Adrenal gland (tissue), 12 donors: ENCODE data around the gene RELA. TPM values are rescaled to one million over a fixed set of nuclear protein-coding genes. Genes with fewer than 3 reads are reported as not detected.

Source experiments
- DNase-seq, 7 donors: peaks; one replicate each; pipeline ENCODE4 v3.0.0-alpha.2; 2019 to 2020
- H3K27ac ChIP-seq, 5 donors: fragments of 200-600 bp; sonication (generic) in 4 of 5; 1 replicate in 3 of 5; 2 replicates in 2 of 5; pipeline versions ENCODE4 v1.5.1 to v1.8.0; 2016 to 2020; ENCODE audit warnings: mild to moderate bottlenecking in 1 of 5
- H3K27me3 ChIP-seq: fragments of 200-600 bp; 2 replicates; pipeline ENCODE4 v1.8.0; 2021
- H3K36me3 ChIP-seq, 2 donors: fragments of 200-600 bp; replicated peaks in 1 of 2; 1 replicate in 1 of 2; 2 replicates in 1 of 2; pipeline versions ENCODE4 v1.5.1 to v1.8.0; 2018 to 2022
- H3K4me1 ChIP-seq, 2 donors: fragments of 200-600 bp; replicated peaks in 1 of 2; 1 replicate in 1 of 2; 2 replicates in 1 of 2; pipeline versions ENCODE4 v1.5.1 to v1.8.0; 2018 to 2021
- H3K4me3 ChIP-seq, 4 donors: fragments of 200-600 bp; sonication (generic) in 3 of 4; one replicate each; pipeline ENCODE4 v1.5.1; 2016 to 2018
- H3K9me3 ChIP-seq, 3 donors: fragments of 200-600 bp; sonication (generic) in 1 of 3; replicated peaks in 1 of 3; 1 replicate in 2 of 3; 2 replicates in 1 of 3; pipeline versions ENCODE4 v1.5.1 to v1.8.0; 2016 to 2021
- POLR2A ChIP-seq, 2 donors: fragments of 450-650 bp; IDR thresholded peaks; one replicate each; pipeline ENCODE4 v1.6.1; 2017; ENCODE audit warnings: antibody characterized with exemption in 2 of 2, mild to moderate bottlenecking in 2 of 2, moderate library complexity in 1 of 2
- WGBS, 4 donors: extraction: QIAGEN DNeasy Blood & Tissue Kit in 2 of 4; methylation state at CpG; one replicate each; pipeline versions ENCODE4 v1.1.5 to v1.1.7; 2013 to 2017; 5-methylcytosine and 5-hydroxymethylcytosine counted together
- intact Hi-C, 2 donors: fragments of 100-400 bp; cut with DNase I; formaldehyde crosslinking; loops; one replicate each; pipeline versions ENCODE4 v1.14.1 to v1.15.0; 2022 to 2023
- polyA plus RNA-seq, 3 donors: library from polyadenylated mRNA; stranded (reverse); fragments of 200-250 nt in 2 of 3; fragments of 350-450 nt in 1 of 3; fragmentation: Illumina TruSeq in 1 of 3; extraction: RNeasy Lipid Tissue Mini Kit (QIAGEN cat#74804) in 1 of 3; gene quantifications; one replicate each; pipeline ENCODE4 v1.2.3, GENCODE V29; 2013 to 2014
- total RNA-seq, 9 donors: library from RNA; depleted of rRNA in 4 of 9; stranded (reverse); fragments of >200 nt in 4 of 9; fragments of 120-200 nt in 1 of 9; fragmentation: NEBNext Ultra II Directional in 1 of 9; extraction: Animal tissue kit (Norgen Biotek cat#: 25700) in 1 of 9; gene quantifications; one replicate each; pipeline versions ENCODE4 v1.1.0 to v1.2.4, GENCODE V29; 2013 to 2023
- TF ChIP-seq, protein P1 (sequence below), 6 experiments: fragments of 450-650 bp in 4 of 6; fragments of 200-600 bp in 2 of 6; sonication (generic) in 1 of 6; IDR thresholded peaks; 1 replicate in 5 of 6; 2 replicates in 1 of 6; pipeline versions ENCODE4 v1.5.1 to v1.8.0; 2016 to 2021; ENCODE audit warnings: antibody characterized with exemption in 6 of 6, mild to moderate bottlenecking in 2 of 6, moderate library complexity in 1 of 6
- donor health status: healthy with polysubstance abuse.
- donor health status: Bipolar disorder and iron deficiency.
- donor health status: DM: yes; HTN: yes; CAD: no.
- donor health status: DM: no; HTN: no; CAD: no.
- donor health status: DM: no; HTN: no; CAD: no.
- donor health status: DM: yes; HTN: yes; CAD: no.

Gene RELA
- total and polyA plus RNA-seq, 12 donors: 19.3 to 76.2 (median 64.1) TPM

GRCh38 chr11:65615950-65616574, 46.7 kb downstream of the RELA start:
- no peaks in the 10 kb centered on the region for H3K27me3 ChIP-seq
- peaks cover 21 to 34% of the 10 kb centered on the region in 2 donors for H3K4me1 ChIP-seq
- WGBS, 4 donors: 0 to 2% (median 0%) methylated on average over 1 to 50 of the region's 50 CpGs
- H3K27ac ChIP-seq: peak overlapping the region; percentile 79 to 93 (median 85)
- peak overlapping the region; percentile 62 to 85 (median 76) for H3K4me3 ChIP-seq
- TF ChIP-seq, protein P1, sequence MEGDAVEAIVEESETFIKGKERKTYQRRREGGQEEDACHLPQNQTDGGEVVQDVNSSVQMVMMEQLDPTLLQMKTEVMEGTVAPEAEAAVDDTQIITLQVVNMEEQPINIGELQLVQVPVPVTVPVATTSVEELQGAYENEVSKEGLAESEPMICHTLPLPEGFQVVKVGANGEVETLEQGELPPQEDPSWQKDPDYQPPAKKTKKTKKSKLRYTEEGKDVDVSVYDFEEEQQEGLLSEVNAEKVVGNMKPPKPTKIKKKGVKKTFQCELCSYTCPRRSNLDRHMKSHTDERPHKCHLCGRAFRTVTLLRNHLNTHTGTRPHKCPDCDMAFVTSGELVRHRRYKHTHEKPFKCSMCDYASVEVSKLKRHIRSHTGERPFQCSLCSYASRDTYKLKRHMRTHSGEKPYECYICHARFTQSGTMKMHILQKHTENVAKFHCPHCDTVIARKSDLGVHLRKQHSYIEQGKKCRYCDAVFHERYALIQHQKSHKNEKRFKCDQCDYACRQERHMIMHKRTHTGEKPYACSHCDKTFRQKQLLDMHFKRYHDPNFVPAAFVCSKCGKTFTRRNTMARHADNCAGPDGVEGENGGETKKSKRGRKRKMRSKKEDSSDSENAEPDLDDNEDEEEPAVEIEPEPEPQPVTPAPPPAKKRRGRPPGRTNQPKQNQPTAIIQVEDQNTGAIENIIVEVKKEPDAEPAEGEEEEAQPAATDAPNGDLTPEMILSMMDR (IDR thresholded peaks at IDR 0.05): no peak
- no peak for TF ChIP-seq POLR2A (IDR thresholded peaks at IDR 0.05)
- peak in 3 of 7 donors; percentile 50 to 74 (median 64) for DNase-seq
- H3K9me3 ChIP-seq: no peaks in the 10 kb centered on the region
- intact Hi-C loops: no loop called here
- peaks cover 0 to 38% of the 10 kb centered on the region in 2 donors for H3K36me3 ChIP-seq

DNA sequence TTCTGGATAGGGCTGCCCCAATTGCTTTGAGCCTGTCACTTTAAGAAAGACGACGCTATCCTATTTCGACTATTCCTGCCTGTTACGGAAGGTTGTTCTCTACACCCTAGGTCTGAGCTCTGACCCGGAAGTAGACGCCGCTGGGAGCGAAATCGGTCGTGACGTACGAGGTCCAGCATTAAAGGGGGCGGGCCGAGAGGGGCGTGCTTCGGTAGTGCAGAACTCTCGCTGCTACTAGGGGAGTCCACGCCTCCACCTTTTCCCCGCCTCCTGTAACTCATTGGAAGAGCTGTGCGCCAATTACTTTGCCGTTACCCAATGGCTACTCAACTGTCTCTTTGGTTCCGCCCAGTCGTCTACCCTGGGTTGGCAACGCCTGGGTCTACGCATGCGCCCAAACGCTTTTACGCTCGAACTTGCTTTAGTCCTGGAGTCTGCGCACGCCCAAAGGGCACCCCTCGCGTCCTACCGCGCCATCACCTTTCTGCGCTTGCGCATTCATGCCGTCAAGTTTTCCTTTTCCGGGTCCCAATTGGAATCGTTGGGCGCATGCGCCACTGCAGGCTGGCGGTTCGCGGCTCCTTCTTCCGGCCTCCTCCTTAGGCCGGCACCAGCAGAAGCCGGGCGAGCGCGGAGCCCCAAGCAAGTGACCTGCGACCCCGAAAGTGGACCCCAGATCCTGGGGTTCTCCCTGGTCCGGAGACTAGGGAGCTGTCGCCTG, 47.3 kb downstream of the RELA start, which contains the start of gene PCNX3:
Gene PCNX3, plus strand, starts transcription at position 548 of the 721 bp plus-strand sequence. CDS start 536 bp downstream, outside the sequence.
- Histone ChIP-seq H3K36me3 (peaks cover 0 to 31% of the 10 kb centered on the region in 2 donors), H3K4me1 (peaks cover 21 to 41% of the 10 kb centered on the region in 2 donors), H3K4me3 (peak within 1 kb of the TSS; percentile 62 to 91 (median 86)), H3K9me3 (no peaks in the 10 kb centered on the region), H3K27ac (peak within 1 kb of the TSS; percentile 81 to 95 (median 89)), H3K27me3 (no peaks in the 10 kb centered on the region)
- WGBS, 4 donors: 0 to 1% (median 0%) methylated on average over 32 to 55 of the region's 55 CpGs
- intact Hi-C loops: no loop called here
- DNase-seq: peak; percentile 100
- TF ChIP-seq, protein P1 (IDR thresholded peaks at IDR 0.05): no peak
- TF ChIP-seq POLR2A (IDR thresholded peaks at IDR 0.05): peak; percentile 10 to 68

DNA sequence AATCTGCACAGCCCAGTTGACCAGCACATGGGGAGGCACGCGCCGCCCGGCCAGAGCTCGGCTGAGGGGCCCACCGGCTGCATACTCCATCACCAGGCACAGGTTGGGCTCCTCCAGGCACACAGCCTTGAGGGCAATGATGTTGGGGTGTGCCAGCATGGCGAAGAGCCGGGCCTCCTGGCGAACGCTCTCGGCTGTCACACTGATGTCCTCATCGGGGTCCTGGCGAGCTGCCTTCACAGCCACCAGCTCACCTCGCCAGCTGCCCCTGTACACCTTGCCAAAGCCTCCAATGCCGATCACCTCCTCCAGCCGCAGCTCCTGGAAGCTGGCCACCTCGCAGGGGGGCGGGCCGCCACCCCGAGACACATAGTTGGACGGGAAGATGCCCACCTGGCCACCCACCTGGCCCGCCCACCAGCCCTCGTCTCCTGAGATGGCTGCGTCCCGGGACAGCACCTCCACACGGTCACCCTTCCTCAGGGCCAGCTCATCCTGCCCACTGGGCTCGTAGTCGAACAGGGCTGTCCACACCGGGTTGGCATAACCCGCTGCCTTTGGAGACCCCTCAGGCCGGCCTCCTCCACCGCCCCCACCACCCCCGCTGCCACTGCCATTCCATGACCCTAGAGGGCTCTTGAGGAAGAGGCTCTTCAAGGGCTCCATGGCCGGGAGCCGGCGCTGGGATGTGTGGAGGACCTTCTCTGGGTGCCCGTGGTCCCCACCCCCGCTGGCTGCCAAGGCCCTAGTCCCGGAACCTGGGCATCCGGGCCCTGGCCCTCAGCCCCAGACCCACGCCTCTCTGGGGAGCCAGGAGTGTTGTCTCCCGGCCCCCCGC, 49.4 kb downstream of the RELA start:
- TF ChIP-seq, protein P1 (IDR thresholded peaks at IDR 0.05): no peak
- TF ChIP-seq POLR2A (IDR thresholded peaks at IDR 0.05): no peak
- WGBS, 4 donors: 14 to 38% (median 16%) methylated on average over 5 to 43 of the region's 43 CpGs; no CpG with 5 or more reads in 1 of the 4 donors
- peak overlapping the region; percentile 37 to 90 (median 52) for H3K4me3 ChIP-seq
- no peaks in the 10 kb centered on the region for H3K9me3 ChIP-seq
- intact Hi-C loops: loop anchor here in 1 of 2 donors (5.0 kb wide), 1 partner anchor 41 kb away; the partner anchor contains the start of genes FAM89B and ZNRD2
- peak in 4 of 7 donors; percentile 23 to 66 (median 52) for DNase-seq
- H3K27me3 ChIP-seq: no peaks in the 10 kb centered on the region
- H3K36me3 ChIP-seq: peaks cover 0 to 22% of the 10 kb centered on the region in 2 donors
- peaks cover 21 to 56% of the 10 kb centered on the region in 2 donors for H3K4me1 ChIP-seq
- H3K27ac ChIP-seq: peak overlapping the region; percentile 75 to 95 (median 89)
